ENCODE data around the gene PYDC1. TPM values are rescaled to one million over a fixed set of nuclear protein-coding genes. Genes with fewer than 3 reads are reported as not detected.

The PYDC1 gene
- total and polyA plus RNA-seq, 2 of the 8 experiments (the other 6 are each of a cell fraction or from before 2014, with no cell fraction given): 3.5 to 11.1 TPM

DNA sequence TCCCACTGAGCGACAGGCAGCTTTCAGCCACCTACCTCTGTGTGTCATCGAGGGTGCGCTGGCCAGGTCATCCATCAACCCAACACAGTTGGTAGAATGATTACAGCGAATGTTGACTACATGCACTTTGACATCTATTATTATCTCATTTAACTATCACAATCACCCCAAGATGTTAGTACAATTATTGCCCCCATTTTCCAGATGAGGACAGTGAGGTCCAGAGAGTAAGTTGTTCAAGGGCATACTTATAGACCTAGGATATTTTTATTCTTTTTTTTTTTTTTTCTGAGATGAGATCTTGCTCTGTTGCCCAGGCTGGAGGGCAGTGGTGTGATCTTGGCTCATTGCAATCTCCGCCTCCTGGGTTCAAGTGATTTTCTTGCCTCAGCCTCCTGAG, 34.5 kb upstream of the PYDC1 start:
- 0 out of 2 replicates have a peak overlapping the region, but pooled peaks have one; percentile 64 for H2BK5ac ChIP-seq (ENCODE audit: low read depth, low read length)
- H4K91ac ChIP-seq (replicated peaks; ENCODE audit: insufficient read length, low read length): peak overlapping the region; percentile 3
- no peak overlapping the region for H3K18ac ChIP-seq (ENCODE audit: extremely low read depth, low read length)
- 0 out of 2 replicates have a peak overlapping the region, but pooled peaks have one; percentile 53 for H2BK15ac ChIP-seq (ENCODE audit: low read length)
- no peak overlapping the region for H3K4me2 ChIP-seq (ENCODE audit: insufficient read depth in 1 of 2, low read depth in 2 of 2, low read length in 2 of 2)
- H3K56ac ChIP-seq (replicated peaks; ENCODE audit: insufficient read length, low read depth, low read length): no peak overlapping the region
- H3K4me3 ChIP-seq (ENCODE audit: extremely low read depth in 1 of 4, insufficient read depth in 2 of 4, low read depth in 3 of 4, low read length in 4 of 4): no peak overlapping the region
- H4K20me1 ChIP-seq (replicated peaks in 1 of 2; ENCODE audit: control insufficient read depth in 1 of 2, insufficient read depth in 2 of 2, low read length in 2 of 2): no peaks in the 10 kb centered on the region
- POLR2A ChIA-PET (ENCODE audit: partially characterized antibody): no interaction called here
- DNase-seq (ENCODE audit: low read depth in 1 of 2, low spot score in 2 of 2): no peak
- H4K5ac ChIP-seq (ENCODE audit: insufficient read length, low read depth, low read length): no peak overlapping the region
- CTCF ChIA-PET (ENCODE audit: partially characterized antibody): no interaction called here
- H3K27me3 ChIP-seq (replicated peaks in 1 of 4; ENCODE audit: control insufficient read depth in 3 of 4, extremely low read depth in 1 of 4, insufficient read depth in 3 of 4, low read length in 3 of 4): peaks cover 0 to 3% (median 0%) of the 10 kb centered on the region in 4 experiments; a peak in 1 of 7 replicates
- no peak overlapping the region for H3K27ac ChIP-seq (ENCODE audit: low read depth, low read length)
- H3K23me2 ChIP-seq (ENCODE audit: low read depth, low read length): no peaks in the 10 kb centered on the region
- H2AFZ ChIP-seq (ENCODE audit: low read length): no peak overlapping the region
- WGBS, 2 experiments (ENCODE audit: extremely low coverage in 1 of 2, insufficient coverage in 1 of 2, insufficient read length in 1 of 2, insufficient replicate concordance in 2 of 2, low coverage in 1 of 2, low lambda C conversion rate in 2 of 2, missing lambda C conversion rate in 1 of 2): 92% methylated on average over 5 of the region's 5 CpGs; no CpG with 5 or more reads in 1 of the 2 experiments
- no peak overlapping the region for H3K23ac ChIP-seq (ENCODE audit: insufficient read length)
- no peak for FAIRE-seq
- no peak overlapping the region for H3K9ac ChIP-seq (replicated peaks in 1 of 4; ENCODE audit: extremely low read depth in 1 of 4, low read depth in 3 of 4, low read length in 3 of 4)
- no peak overlapping the region for H2BK20ac ChIP-seq (ENCODE audit: low read length)
- peaks cover 0 to 6% (median under 1%) of the 10 kb centered on the region in 4 experiments; a peak in 4 of 7 replicates for H3K4me1 ChIP-seq (replicated peaks in 1 of 4; ENCODE audit: control insufficient read depth in 3 of 4, insufficient read depth in 4 of 4, low read length in 3 of 4)
- H2AK5ac ChIP-seq (ENCODE audit: low read depth, low read length): no peak overlapping the region
- H3K9me3 ChIP-seq (ENCODE audit: insufficient read depth in 2 of 2, low read depth in 1 of 2, low read length in 1 of 2): no peaks in the 10 kb centered on the region
- no peak overlapping the region for H3K14ac ChIP-seq (ENCODE audit: insufficient read length)
- H4K8ac ChIP-seq (ENCODE audit: extremely low read depth, insufficient read depth, low read length): no peak overlapping the region
- H3K36me3 ChIP-seq (ENCODE audit: control insufficient read depth in 2 of 4, insufficient read depth in 4 of 4, low read length in 3 of 4): no peaks in the 10 kb centered on the region
- no peaks in the 10 kb centered on the region for H3K79me2 ChIP-seq (ENCODE audit: control insufficient read depth in 1 of 2, insufficient read depth in 2 of 2, low read length in 2 of 2)
- H2BK120ac ChIP-seq (replicated peaks; ENCODE audit: low read depth, low read length): no peak overlapping the region
- H2BK12ac ChIP-seq (ENCODE audit: low read depth, low read length): peak overlapping the region; percentile 69; the same call in 1 of the 2 replicates
- H3K4ac ChIP-seq (replicated peaks; ENCODE audit: insufficient read length, low read depth, low read length): no peak overlapping the region
- H3K79me1 ChIP-seq (ENCODE audit: low read depth, low read length): no peaks in the 10 kb centered on the region
- TF ChIP-seq TBP (IDR thresholded peaks at IDR 0.05; ENCODE audit: low read depth, low read length) (no peak), RAD21 (IDR thresholded peaks at IDR 0.05 in 1 of 2, conservative IDR thresholded peaks at IDR 0.05 in 1 of 2; ENCODE audit: low read depth in 2 of 2, low read length in 2 of 2) (no peak), BRCA1 (IDR thresholded peaks at IDR 0.05; ENCODE audit: low read depth, low read length) (no peak), SRF (IDR thresholded peaks at IDR 0.05; ENCODE audit: low read depth, low read length) (no peak), BACH1 (IDR thresholded peaks at IDR 0.05; ENCODE audit: low read length) (no peak), CBX5 (IDR thresholded peaks at IDR 0.05; ENCODE audit: low read depth, low read length) (no peak), CHD1 (IDR thresholded peaks at IDR 0.05; ENCODE audit: low read depth, low read length) (no peak), KDM1A (IDR thresholded peaks at IDR 0.05; ENCODE audit: borderline replicate concordance, low read length) (no peak), SIX5 (IDR thresholded peaks at IDR 0.05; ENCODE audit: low read depth, low read length) (no peak)
- TF ChIP-seq, protein P1, sequence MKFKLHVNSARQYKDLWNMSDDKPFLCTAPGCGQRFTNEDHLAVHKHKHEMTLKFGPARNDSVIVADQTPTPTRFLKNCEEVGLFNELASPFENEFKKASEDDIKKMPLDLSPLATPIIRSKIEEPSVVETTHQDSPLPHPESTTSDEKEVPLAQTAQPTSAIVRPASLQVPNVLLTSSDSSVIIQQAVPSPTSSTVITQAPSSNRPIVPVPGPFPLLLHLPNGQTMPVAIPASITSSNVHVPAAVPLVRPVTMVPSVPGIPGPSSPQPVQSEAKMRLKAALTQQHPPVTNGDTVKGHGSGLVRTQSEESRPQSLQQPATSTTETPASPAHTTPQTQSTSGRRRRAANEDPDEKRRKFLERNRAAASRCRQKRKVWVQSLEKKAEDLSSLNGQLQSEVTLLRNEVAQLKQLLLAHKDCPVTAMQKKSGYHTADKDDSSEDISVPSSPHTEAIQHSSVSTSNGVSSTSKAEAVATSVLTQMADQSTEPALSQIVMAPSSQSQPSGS (IDR thresholded peaks at IDR 0.05; ENCODE audit: low read length): no peak

Measured in H1 (cell line).